DND-41 (cell line): ENCODE results near the gene ATG13.

Source experiments
- EZH2 ChIP-seq: IDR thresholded peaks from 3 replicates; pipeline ENCODE4 v1.6.1; 2012; ENCODE audit warnings: borderline replicate concordance, low read depth, mild to moderate bottlenecking, moderate library complexity, low read length, inconsistent platforms; ENCODE audit not compliant: severe bottlenecking
- TF ChIP-seq, protein P1 (sequence below): IDR thresholded peaks from 2 replicates; pipeline ENCODE4 v1.5.1; 2012; ENCODE audit warnings: borderline replicate concordance, low read length, moderate library complexity, mild to moderate bottlenecking; ENCODE audit not compliant: poor library complexity, severe bottlenecking; ENCODE audit errors: extremely low read depth

DNA sequence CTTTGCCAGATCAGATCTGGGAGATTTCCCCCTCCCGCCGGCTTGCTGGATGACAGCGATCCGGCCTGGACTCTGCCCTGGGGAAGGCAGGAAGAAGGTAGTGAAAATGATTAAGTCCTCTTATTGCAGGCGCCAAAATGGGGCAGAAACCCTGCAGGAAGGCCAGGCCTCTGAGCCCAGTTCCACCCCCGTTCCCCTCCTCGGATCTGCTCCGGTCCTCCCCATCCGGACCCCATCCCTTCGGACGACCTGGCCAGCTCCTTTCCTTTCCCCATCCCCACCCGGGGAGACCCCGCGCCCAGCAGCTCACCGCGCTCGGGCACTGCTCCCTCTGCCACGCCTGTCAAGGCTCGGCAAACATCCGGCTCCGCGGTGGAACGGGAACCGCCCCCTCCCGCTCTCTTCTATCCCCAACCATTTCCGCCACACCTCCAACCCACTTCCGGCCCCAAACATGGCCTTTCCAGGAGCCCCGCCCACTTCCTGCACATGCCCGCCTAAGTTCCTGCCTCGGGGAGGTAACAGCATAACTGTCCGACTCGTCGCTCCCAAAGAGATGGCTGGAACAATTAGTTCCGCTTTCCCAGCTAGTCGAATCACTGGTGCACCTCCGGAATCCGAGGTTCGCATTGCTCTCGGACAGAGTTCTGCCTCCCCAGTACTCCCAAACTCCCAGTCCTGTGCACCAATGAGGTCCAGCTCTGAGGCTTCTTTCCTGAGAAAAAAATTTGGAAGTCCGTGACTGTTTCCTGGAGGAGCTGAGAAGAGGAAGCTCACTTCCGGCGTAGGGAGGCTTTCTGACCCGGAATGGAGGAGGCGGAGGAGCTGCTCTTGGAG is 83.1 kb downstream of the ATG13 start, which contains the start of the genes ARHGAP1 and ZNF408:
- TF ChIP-seq, protein P1, sequence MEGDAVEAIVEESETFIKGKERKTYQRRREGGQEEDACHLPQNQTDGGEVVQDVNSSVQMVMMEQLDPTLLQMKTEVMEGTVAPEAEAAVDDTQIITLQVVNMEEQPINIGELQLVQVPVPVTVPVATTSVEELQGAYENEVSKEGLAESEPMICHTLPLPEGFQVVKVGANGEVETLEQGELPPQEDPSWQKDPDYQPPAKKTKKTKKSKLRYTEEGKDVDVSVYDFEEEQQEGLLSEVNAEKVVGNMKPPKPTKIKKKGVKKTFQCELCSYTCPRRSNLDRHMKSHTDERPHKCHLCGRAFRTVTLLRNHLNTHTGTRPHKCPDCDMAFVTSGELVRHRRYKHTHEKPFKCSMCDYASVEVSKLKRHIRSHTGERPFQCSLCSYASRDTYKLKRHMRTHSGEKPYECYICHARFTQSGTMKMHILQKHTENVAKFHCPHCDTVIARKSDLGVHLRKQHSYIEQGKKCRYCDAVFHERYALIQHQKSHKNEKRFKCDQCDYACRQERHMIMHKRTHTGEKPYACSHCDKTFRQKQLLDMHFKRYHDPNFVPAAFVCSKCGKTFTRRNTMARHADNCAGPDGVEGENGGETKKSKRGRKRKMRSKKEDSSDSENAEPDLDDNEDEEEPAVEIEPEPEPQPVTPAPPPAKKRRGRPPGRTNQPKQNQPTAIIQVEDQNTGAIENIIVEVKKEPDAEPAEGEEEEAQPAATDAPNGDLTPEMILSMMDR, result no peak
- no peak for TF ChIP-seq EZH2
